DND-41 (cell line): ENCODE results near the gene RASD1.

Source experiments
- ATAC-seq: fragments of 200-7000 bp; cut with Tn5 transposase; 3 replicates; pipeline ENCODE4 v1.9.1; 2021; ENCODE audit warnings: low read depth; ENCODE audit not compliant: insufficient read depth
- DNase-seq: peaks from one replicate; pipeline ENCODE4 v3.0.0-alpha.2; 2020
- H2AFZ ChIP-seq: 2 replicates; pipeline ENCODE4 v1.6.0; 2012; ENCODE audit warnings: low read depth, low read length
- H3K27ac ChIP-seq: 2 replicates; pipeline ENCODE4 v1.5.1; 2012; ENCODE audit warnings: low read length, inconsistent platforms
- H3K27me3 ChIP-seq: fragments of 200-600 bp; sonication (generic); 2 replicates; pipeline ENCODE4 v1.6.0; 2012; ENCODE audit warnings: low read length, mild to moderate bottlenecking, inconsistent platforms; ENCODE audit not compliant: insufficient read depth, poor library complexity
- H3K36me3 ChIP-seq: 2 replicates; pipeline ENCODE4 v1.5.1; 2012; ENCODE audit warnings: low read length, inconsistent platforms; ENCODE audit not compliant: insufficient read depth
- H3K4me1 ChIP-seq: 2 replicates; pipeline ENCODE4 v1.5.1; 2012; ENCODE audit warnings: mild to moderate bottlenecking, low read length; ENCODE audit not compliant: insufficient read depth
- H3K4me2 ChIP-seq: 2 replicates; pipeline ENCODE4 v1.6.0; 2012; ENCODE audit warnings: mild to moderate bottlenecking, moderate library complexity, low read length, inconsistent platforms; ENCODE audit not compliant: insufficient read depth
- H3K4me3 ChIP-seq, 2 experiments: fragments of 200-600 bp in 1 of 2; shearing (Covaris generic) in 1 of 2; 2 replicates each; pipeline ENCODE4 v1.5.1; 2012 to 2016; ENCODE audit warnings: inconsistent platforms in 2 of 2, low read length in 2 of 2, mild to moderate bottlenecking in 2 of 2, low read depth in 1 of 2, moderate library complexity in 1 of 2
- H3K79me2 ChIP-seq: 2 replicates; pipeline ENCODE4 v1.6.0; 2012; ENCODE audit warnings: low read length, inconsistent platforms; ENCODE audit not compliant: insufficient read depth
- H3K9ac ChIP-seq: 2 replicates; pipeline ENCODE4 v1.6.0; 2012; ENCODE audit warnings: low read depth, mild to moderate bottlenecking, inconsistent platforms, low read length, moderate library complexity
- H3K9me3 ChIP-seq: 2 replicates; pipeline ENCODE4 v1.5.1; 2012; ENCODE audit warnings: low read length, moderate library complexity, mild to moderate bottlenecking, inconsistent platforms; ENCODE audit not compliant: insufficient read depth, severe bottlenecking
- H4K20me1 ChIP-seq: 2 replicates; pipeline ENCODE4 v1.6.0; 2012; ENCODE audit warnings: low read length; ENCODE audit not compliant: insufficient read depth
- CTCF ChIP-seq: IDR thresholded peaks from 2 replicates; pipeline ENCODE4 v1.5.1; 2012; ENCODE audit warnings: borderline replicate concordance, low read length, moderate library complexity, mild to moderate bottlenecking; ENCODE audit not compliant: poor library complexity, severe bottlenecking; ENCODE audit errors: extremely low read depth
- EZH2 ChIP-seq: IDR thresholded peaks from 3 replicates; pipeline ENCODE4 v1.6.1; 2012; ENCODE audit warnings: borderline replicate concordance, low read depth, mild to moderate bottlenecking, moderate library complexity, low read length, inconsistent platforms; ENCODE audit not compliant: severe bottlenecking

RASD1 gene

DNA sequence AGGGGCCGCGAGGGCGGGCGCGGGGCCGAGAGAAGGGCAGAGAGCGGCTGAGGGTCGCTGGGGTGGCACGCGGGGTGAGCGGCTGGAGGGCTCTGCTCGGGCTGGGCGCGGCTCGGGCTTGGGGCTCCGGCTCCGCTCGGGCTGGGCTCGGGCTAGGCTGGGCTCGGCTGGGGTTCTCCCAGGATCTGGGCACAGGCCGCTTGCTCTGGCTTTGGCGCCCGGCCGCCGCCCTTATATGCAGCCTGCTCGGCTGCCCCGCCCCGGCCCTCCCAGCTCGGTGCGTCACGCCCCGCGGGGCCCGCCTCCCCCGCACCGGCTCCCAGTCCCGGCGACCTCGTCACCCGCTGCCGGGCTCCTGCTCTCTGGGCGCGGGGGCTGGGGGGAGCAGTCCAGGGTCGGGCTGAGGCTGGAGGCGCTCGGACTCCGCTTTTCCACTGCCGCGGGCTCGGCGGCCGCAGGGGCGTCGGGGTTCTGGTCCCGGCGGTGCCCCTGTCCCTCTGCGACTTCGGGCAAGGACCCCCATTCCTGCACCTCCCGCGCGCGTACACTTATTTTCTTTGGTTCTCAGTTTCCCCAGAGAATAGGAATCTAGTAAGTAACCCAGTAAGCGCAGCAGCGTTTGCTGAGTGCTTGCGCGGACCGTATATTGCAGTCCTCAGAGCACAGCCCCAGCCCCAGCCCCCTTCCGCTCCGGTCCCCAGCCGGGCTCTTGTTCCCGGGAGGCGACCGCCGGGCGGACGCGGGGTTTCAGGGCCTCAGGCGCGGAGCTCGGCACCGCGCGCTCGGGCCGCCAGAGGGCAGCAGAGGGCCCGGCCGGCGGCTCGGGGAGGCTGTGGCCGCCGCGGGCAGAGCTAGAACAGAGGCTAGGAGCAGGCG lies at the start of gene RASD1:
RASD1 (minus strand) TSS at position 207 of the 876 bp plus-strand sequence. CDS start 214 bp downstream, outside the sequence.
- TF ChIP-seq CTCF (peak; percentile 59), EZH2 (no peak)
- Histone ChIP-seq H3K9me3 (no peaks in the 10 kb centered on the region), H3K79me2 (peaks cover 8% of the 10 kb centered on the region; the same call in 1 of the 2 replicates), H3K9ac (no peak within 1 kb of the TSS), H3K4me3 (no peak within 1 kb of the TSS), H3K4me1 (no peaks in the 10 kb centered on the region), H3K4me2 (no peak within 1 kb of the TSS; the same call in 1 of the 2 replicates), H3K27ac (no peak within 1 kb of the TSS), H2AFZ (no peak within 1 kb of the TSS), H3K36me3 (peaks cover 49% of the 10 kb centered on the region), H3K27me3 (no peaks in the 10 kb centered on the region), H4K20me1 (peaks cover 15% of the 10 kb centered on the region; the same call in 1 of the 2 replicates)
- DNase-seq (peak; percentile 62), ATAC-seq (peak; percentile 86)

- Histone ChIP-seq H3K4me1 (no peaks in the 10 kb centered on the region), H3K79me2 (no peaks in the 10 kb centered on the region), H4K20me1 (no peaks in the 10 kb centered on the region), H3K36me3 (no peaks in the 10 kb centered on the region), H3K27ac (no peak overlapping the region), H3K4me2 (no peak overlapping the region), H2AFZ (no peak overlapping the region), H3K9ac (no peak overlapping the region), H3K27me3 (no peaks in the 10 kb centered on the region), H3K4me3 (no peak overlapping the region), H3K9me3 (no peaks in the 10 kb centered on the region)
- TF ChIP-seq EZH2: no peak
- no peak for TF ChIP-seq CTCF
- ATAC-seq: no peak
- DNase-seq: no peak
These were observed 49.8 kb upstream of the RASD1 start for GRCh38 chr17:17545984-17546383.

DNA sequence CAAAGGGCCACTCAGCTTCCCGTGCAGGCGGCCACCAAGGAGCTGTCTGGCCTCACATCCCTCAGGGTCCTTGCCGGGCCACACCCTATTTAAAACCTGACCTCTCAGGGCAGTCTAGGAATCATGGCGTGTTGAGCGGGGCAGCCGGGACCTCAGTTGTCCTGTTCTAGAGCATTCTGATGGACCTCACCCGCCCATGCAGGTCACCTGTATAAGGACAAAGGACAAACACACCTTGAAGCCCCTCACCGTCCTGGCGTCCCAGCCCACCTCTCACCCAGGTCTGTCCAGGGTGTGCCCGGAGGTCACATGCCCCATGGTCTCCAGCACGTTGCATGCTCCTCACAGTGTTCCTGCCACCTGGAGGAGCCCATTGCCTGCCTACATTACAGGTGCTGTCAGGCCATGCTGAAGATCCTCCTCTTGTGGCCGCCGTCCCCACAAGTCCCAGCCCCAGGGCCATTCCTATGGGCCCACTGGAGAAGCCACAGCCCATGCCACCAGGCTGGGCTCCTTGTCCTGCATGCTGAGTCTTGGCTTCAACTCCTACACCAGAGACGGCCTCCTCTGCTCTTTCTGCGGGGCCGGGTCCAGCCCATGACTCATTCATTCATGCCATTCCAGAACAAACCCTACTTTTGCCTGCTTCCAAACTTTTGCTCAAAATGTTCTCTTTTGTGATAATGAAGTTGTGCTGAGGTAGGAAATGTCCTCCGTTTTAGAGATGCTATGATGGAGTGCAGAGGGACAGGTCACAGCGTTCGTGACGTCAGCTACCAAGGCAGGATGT lies 49.0 kb upstream of the RASD1 start:
- Histone ChIP-seq H3K36me3 (no peaks in the 10 kb centered on the region), H3K9ac (no peak overlapping the region), H3K9me3 (no peaks in the 10 kb centered on the region), H3K27me3 (no peaks in the 10 kb centered on the region), H3K4me1 (no peaks in the 10 kb centered on the region), H3K27ac (no peak overlapping the region), H3K4me3 (no peak overlapping the region), H3K4me2 (no peak overlapping the region), H3K79me2 (no peaks in the 10 kb centered on the region), H4K20me1 (no peaks in the 10 kb centered on the region), H2AFZ (no peak overlapping the region)
- TF ChIP-seq EZH2: no peak
- TF ChIP-seq CTCF: no peak
- no peak for ATAC-seq
- DNase-seq: no peak
